ENCODE data around the gene ST7L.

DNA sequence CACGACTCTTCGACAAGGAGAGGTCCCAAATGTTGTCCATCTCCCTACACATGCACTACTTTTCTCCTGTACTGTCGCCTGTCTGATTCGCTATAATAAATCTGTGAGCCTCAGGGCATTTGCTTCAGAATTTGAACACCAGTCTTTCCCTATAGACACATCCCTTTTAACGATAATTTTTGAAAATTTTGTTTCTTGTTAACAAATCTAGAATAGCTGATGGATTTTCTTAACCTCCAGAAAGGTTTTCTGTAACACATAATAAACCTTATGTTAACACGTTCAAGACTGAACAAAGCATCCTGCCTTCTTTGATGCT, 1.4 kb upstream of the ST7L start:
- TF ChIP-seq NFRKB (IDR thresholded peaks at IDR 0.05) (no peak), SUZ12 (IDR thresholded peaks at IDR 0.05) (no peak), ARNT (IDR thresholded peaks at IDR 0.05) (no peak), HDGF (IDR thresholded peaks at IDR 0.05; ENCODE audit: borderline replicate concordance) (no peak), BHLHE40 (IDR thresholded peaks at IDR 0.05; ENCODE audit: borderline replicate concordance) (no peak), ELF4 (IDR thresholded peaks at IDR 0.05) (no peak), ZNF384 (IDR thresholded peaks at IDR 0.05) (no peak), L3MBTL2 (conservative IDR thresholded peaks at IDR 0.05) (no peak), SP1 (IDR thresholded peaks at IDR 0.05) (no peak)
- TF ChIP-seq, protein P1, sequence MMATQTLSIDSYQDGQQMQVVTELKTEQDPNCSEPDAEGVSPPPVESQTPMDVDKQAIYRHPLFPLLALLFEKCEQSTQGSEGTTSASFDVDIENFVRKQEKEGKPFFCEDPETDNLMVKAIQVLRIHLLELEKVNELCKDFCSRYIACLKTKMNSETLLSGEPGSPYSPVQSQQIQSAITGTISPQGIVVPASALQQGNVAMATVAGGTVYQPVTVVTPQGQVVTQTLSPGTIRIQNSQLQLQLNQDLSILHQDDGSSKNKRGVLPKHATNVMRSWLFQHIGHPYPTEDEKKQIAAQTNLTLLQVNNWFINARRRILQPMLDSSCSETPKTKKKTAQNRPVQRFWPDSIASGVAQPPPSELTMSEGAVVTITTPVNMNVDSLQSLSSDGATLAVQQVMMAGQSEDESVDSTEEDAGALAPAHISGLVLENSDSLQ (IDR thresholded peaks at IDR 0.05) = peak; percentile 63

Measured in HEK293T (cell line).